GM12874 (cell line): ENCODE data around the gene CNGA3.

Experiments used
- TF ChIP-seq, protein P1 (sequence below): IDR thresholded peaks from 2 replicates; pipeline ENCODE4 v1.5.1; 2011; ENCODE audit warnings: low read depth, mild to moderate bottlenecking, control low read depth, low read length, moderate library complexity; ENCODE audit not compliant: insufficient read depth

CNGA3 gene

DNA sequence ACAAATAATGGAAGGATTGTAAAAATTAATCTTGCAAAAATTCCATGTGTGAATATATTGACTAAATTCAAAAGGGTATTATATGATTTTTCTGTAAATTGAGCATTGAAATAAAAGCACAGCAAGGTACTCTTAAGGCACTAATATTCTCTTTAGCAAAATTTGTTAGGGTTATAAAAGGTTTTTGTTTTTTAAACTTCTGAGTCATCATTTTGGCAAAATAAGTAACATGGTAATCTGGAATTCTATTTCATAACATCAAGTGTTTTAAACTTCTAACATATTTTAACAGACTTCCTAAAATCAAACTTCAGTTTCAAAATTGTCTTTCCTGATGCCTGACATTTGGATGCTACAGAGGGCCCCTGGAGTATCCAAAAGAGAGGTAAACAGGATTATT, 85.9 kb downstream of the CNGA3 start:
- TF ChIP-seq, protein P1, sequence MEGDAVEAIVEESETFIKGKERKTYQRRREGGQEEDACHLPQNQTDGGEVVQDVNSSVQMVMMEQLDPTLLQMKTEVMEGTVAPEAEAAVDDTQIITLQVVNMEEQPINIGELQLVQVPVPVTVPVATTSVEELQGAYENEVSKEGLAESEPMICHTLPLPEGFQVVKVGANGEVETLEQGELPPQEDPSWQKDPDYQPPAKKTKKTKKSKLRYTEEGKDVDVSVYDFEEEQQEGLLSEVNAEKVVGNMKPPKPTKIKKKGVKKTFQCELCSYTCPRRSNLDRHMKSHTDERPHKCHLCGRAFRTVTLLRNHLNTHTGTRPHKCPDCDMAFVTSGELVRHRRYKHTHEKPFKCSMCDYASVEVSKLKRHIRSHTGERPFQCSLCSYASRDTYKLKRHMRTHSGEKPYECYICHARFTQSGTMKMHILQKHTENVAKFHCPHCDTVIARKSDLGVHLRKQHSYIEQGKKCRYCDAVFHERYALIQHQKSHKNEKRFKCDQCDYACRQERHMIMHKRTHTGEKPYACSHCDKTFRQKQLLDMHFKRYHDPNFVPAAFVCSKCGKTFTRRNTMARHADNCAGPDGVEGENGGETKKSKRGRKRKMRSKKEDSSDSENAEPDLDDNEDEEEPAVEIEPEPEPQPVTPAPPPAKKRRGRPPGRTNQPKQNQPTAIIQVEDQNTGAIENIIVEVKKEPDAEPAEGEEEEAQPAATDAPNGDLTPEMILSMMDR, result no peak

DNA sequence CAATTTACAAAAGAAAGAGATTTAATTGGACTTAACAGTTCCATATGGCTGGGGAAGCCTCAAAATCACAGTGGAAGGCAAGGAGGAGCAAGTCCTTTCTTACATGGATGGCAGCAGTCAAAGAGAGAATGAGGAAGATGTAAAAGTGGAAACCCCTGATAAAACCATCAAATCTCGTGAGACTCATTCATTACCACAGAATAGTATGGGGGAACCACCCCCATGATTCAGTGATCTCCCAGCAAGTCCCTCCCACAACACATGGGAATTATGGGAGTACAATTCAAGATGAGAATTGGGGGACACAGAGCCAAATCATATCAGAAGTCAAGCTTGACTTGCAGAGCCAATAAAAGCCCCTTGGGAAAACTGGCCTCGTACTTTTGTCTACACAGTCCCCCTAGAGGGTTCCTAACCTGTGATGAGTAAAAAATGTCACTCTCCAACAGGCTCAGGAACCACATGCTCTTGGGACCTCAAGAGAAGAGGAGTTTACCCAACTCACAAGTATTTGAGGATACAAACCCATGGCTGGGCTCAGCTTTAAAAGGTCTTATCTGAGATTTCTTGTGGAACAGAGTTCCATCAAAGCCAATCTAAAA, 87.2 kb downstream of the CNGA3 start:
- TF ChIP-seq, protein P1, result no peak

DNA sequence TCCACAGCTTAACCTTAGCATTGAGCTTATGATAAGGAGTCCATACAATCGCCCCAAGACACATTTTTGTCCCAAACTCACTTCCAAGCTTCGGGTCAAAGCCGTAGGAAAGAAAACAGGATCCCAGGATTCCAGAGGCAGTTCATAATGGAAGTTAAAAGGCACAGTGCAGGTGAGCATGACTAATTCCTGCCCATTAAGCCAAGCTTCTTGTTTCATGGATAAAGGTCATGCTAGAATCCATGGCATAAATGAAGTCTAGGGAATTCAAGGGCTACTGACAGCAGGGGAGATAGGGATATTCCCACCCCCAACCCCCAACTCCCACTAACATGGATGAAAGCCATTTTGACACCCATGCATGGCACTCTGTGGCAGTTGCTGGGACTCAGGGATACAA, 88.2 kb downstream of the CNGA3 start:
- TF ChIP-seq, protein P1, result no peak

DNA sequence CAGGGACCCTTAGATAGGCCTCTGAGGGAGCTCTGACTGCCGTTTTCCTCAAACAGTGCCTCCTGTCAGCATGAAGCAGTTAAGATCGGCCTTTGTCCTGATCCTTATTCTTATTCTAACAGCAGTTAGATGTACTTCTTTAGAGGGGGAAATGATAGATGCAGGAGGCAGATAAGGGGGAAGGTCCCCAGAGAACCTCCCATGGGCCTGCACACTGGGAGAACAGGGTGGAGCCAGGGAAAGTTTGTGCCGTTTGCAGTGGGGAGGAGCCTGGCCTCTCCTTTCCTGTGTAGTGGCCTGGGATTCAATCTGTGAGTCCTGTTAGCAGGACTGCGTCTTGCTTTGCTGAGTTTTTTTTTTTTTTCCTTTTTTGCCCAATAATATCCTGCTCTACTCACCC, 90.5 kb downstream of the CNGA3 start:
- TF ChIP-seq, protein P1, result no peak

DNA sequence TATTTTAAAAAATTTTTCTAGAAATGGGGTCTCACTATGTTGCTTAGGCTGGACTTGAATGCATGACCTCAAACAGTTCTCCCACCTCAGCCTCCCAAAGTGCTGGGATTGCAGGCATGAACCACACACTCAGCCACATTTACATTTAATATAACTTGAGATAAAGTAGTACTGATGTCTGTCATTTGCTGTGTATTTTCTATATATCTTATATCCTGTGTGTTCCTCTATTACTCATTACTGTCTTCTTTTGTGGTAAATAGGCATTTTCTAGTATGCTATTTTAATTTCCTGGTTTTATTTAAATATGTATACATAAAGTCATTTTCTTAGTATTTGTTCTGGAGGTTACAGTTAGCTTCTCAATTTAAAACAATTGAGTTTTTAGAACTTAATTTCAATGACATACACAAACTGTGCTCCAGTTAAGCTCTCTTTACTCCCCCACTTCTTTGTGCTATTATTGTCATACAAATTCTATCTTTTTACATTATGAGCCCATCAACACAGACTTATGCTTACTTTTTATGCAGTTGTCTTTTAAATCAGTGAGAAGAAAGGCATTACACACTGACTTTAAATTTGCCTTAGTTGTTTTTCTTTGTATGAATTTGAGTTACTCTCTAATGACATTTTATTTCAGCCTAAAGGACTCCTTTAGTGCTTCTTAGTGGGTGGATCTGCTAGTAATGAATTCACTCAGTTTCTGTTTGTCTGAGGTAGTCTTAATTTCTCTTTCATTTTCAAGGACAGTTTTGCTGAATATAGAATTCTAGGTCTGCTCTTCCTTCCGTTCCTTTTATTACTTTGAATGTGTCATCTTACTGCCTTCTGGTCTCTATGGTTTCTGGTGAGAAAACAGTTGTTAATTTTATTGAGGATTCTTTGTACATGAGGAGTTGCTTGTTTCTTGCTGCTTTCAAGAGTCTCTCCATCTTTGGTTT, 92.2 kb downstream of the CNGA3 start:
- TF ChIP-seq, protein P1, result no peak

DNA sequence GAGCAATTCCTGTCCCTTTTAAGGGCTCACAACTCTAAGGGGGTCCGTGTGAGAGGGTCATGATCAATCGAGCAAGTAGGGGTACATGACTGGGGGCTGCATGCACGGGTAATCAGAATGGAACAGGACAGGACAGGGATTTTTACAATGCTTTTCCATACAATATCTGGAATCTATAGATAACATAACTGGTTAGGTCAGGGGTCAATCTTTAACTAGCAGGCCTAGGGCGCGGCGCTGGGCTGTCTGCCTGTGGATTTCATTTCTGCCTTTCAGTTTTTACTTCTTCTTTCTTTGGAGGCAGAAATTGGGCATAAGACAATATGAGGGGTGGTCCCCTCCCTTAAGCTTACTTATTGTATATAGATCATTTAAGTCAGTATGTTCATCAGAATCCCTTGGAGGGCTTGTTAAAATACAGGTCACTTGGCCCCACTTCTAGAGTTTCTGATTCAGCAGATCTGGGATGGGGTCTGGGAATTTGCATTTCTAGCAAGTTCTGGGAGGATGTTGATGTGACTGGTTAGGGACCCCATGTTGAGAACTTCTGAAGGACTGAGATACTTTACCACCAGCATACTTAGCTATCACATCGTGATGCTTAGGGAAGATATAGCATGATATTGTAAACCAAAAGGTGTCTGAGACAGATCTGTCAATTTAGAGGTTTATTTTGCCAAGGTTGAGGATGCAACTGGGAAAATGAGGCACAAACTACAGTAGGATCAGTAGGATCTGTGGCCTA, 95.6 kb downstream of the CNGA3 start:
- TF ChIP-seq, protein P1, result no peak

DNA sequence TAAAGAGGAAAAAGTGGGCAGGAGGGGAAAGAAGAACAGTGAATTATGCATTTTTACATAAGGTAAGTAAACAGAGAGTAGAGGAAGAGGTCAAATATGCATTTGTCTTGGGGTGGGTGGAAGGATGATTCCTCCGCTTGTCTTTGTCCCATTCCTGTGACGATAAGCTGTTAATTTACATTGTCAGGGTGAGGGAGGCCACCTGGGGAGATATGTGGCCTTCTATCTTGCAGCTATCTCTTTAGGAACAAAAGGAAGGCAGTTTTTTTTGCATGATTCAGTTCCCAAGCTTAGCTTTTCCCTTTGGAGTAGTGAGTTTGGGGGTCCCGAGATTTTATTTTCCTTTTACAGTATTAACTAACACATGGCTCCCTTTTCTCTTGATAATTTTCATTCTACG, 96.2 kb downstream of the CNGA3 start:
- TF ChIP-seq, protein P1, result no peak
